Tibial artery (tissue), 4 donors: Measurements from ENCODE around the gene SHD.

Experiments
- DNase-seq, 2 donors: peaks; one replicate each; pipeline ENCODE4 v3.0.0-alpha.2; 2019
- H3K27ac ChIP-seq, 2 donors: fragments of 200-600 bp; sonication (generic) in 1 of 2; 1 replicate in 1 of 2; 2 replicates in 1 of 2; pipeline ENCODE4 v1.5.1; 2018 to 2019; ENCODE audit warnings: mild to moderate bottlenecking in 1 of 2
- H3K27me3 ChIP-seq, 2 donors: fragments of 200-600 bp; sonication (generic) in 1 of 2; one replicate each; pipeline versions ENCODE4 v1.5.1 to v1.6.0; 2016 to 2019
- H3K36me3 ChIP-seq, 3 donors: fragments of 200-600 bp; sonication (generic) in 2 of 3; one replicate each; pipeline ENCODE4 v1.5.1; 2016 to 2019; ENCODE audit warnings: mild to moderate bottlenecking in 2 of 3
- H3K4me1 ChIP-seq, 4 donors: fragments of 200-600 bp; sonication (generic) in 2 of 4; 1 replicate in 3 of 4; 2 replicates in 1 of 4; pipeline ENCODE4 v1.5.1; 2016 to 2019
- H3K4me3 ChIP-seq, 2 donors: fragments of 200-600 bp; sonication (generic) in 1 of 2; 1 replicate in 1 of 2; 2 replicates in 1 of 2; pipeline ENCODE4 v1.5.1; 2018 to 2019; ENCODE audit warnings: mild to moderate bottlenecking in 2 of 2
- H3K9me3 ChIP-seq, 3 donors: fragments of 200-600 bp; sonication (generic) in 1 of 3; one replicate each; pipeline ENCODE4 v1.5.1; 2016 to 2019
- intact Hi-C: fragments of 100-400 bp; cut with DNase I; formaldehyde crosslinking; loops from one replicate; pipeline ENCODE4 v1.15.0; 2023; ENCODE audit warnings: low total_unique reads
- TF ChIP-seq, protein P1 (sequence below), 2 experiments: fragments of 200-600 bp in 1 of 2; fragments of 450-650 bp in 1 of 2; IDR thresholded peaks; one replicate each; pipeline ENCODE4 v1.5.1; 2017 to 2019; ENCODE audit warnings: antibody characterized with exemption in 2 of 2, mild to moderate bottlenecking in 1 of 2, moderate library complexity in 1 of 2

The SHD gene

DNA sequence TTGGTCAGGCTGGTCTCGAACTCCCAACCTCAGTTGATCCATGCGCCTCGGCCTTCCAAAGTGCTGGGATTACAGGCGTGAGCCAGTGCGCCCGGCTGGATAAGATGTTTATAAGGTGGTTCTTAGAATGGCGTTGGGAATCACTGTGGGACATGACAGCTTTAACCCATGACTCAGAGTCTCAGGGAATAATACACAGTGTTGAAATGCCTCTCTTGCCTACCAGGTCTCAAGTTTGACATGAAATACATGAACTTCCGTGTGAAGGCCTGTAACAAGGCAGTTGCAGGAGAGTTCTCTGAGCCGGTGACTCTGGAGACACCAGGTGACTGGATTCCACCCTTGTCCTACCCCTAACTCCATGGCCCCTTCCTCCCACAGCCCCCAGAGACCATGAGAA lies 37.9 kb downstream of the SHD start:
- Histone ChIP-seq H3K9me3 (peaks cover 0 to 3% (median 0%) of the 10 kb centered on the region in 3 donors), H3K36me3 (no peaks in the 10 kb centered on the region), H3K4me3 (no peak overlapping the region), H3K27ac (no peak overlapping the region), H3K4me1 (no peaks in the 10 kb centered on the region), H3K27me3 (peaks cover 0 to 32% of the 10 kb centered on the region in 2 donors)
- no peak for DNase-seq
- intact Hi-C loops, result no loop called here
- TF ChIP-seq, protein P1, sequence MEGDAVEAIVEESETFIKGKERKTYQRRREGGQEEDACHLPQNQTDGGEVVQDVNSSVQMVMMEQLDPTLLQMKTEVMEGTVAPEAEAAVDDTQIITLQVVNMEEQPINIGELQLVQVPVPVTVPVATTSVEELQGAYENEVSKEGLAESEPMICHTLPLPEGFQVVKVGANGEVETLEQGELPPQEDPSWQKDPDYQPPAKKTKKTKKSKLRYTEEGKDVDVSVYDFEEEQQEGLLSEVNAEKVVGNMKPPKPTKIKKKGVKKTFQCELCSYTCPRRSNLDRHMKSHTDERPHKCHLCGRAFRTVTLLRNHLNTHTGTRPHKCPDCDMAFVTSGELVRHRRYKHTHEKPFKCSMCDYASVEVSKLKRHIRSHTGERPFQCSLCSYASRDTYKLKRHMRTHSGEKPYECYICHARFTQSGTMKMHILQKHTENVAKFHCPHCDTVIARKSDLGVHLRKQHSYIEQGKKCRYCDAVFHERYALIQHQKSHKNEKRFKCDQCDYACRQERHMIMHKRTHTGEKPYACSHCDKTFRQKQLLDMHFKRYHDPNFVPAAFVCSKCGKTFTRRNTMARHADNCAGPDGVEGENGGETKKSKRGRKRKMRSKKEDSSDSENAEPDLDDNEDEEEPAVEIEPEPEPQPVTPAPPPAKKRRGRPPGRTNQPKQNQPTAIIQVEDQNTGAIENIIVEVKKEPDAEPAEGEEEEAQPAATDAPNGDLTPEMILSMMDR (IDR thresholded peaks at IDR 0.05), result no peak

DNA sequence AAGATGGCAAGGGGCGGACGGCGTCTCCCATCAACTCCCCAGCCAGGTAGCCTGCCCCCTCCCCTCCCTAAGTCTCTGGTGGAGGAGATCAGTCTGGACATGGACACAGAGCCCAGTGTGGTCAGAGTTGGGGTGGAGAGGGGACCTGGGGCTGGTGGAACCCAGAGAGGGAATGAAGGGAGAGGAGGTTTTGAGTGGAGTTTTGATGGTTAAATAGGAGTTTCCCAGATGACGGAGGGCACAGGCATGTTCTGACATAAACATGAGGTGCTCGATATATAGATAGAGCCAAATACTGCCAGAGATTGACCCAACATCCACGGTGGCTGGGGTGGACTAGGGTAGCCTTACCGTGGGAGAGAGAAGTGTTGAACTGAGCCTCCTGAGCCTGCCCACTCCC lies 39.4 kb downstream of the SHD start:
- no peak for DNase-seq
- H3K4me3 ChIP-seq, result no peak overlapping the region
- H3K4me1 ChIP-seq, result no peaks in the 10 kb centered on the region
- H3K36me3 ChIP-seq, result no peaks in the 10 kb centered on the region
- TF ChIP-seq, protein P1 (IDR thresholded peaks at IDR 0.05), result no peak
- H3K27me3 ChIP-seq, result peaks cover 0 to 34% of the 10 kb centered on the region in 2 donors
- intact Hi-C loops, result no loop called here
- peaks cover 0 to 3% (median 0%) of the 10 kb centered on the region in 3 donors for H3K9me3 ChIP-seq
- H3K27ac ChIP-seq, result no peak overlapping the region

DNA sequence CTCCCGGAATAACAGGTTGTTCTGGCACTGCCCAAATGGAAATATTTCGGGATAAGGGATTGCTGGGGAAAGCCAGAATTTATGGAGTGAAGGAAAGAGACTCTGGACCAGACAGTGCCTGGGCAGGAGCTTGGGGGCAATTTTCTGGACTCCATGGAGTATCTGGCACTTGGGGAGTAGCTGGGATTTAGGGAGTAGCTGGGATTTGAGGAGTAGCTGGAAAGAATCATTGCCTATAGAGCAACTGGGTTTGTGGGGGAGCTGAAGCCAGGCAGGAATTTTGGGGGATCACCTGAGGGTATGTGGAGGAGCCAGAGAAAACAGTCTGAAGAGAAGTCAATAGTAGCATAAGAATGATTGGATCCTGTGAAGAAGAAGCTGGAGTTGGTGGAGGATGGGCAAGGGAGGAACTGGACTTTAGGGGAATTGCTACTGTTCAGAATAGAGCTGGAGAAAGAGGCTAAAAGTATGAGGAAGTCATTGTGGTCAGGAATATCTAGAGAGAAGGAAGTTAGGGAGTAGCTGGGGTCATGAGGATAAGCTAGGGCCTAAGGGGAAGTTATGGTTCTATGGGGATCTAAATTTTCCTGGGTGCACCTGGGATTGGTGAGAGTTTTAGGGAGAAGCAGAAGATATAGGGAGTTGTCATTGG lies 40.1 kb downstream of the SHD start:
- TF ChIP-seq, protein P1 (IDR thresholded peaks at IDR 0.05), result no peak
- H3K9me3 ChIP-seq, result peaks cover 0 to 3% (median 0%) of the 10 kb centered on the region in 3 donors
- H3K4me1 ChIP-seq, result no peaks in the 10 kb centered on the region
- H3K36me3 ChIP-seq, result no peaks in the 10 kb centered on the region
- peaks cover 0 to 34% of the 10 kb centered on the region in 2 donors for H3K27me3 ChIP-seq
- no peak for DNase-seq
- intact Hi-C loops, result no loop called here
- H3K4me3 ChIP-seq, result no peak overlapping the region
- no peak overlapping the region for H3K27ac ChIP-seq

DNA sequence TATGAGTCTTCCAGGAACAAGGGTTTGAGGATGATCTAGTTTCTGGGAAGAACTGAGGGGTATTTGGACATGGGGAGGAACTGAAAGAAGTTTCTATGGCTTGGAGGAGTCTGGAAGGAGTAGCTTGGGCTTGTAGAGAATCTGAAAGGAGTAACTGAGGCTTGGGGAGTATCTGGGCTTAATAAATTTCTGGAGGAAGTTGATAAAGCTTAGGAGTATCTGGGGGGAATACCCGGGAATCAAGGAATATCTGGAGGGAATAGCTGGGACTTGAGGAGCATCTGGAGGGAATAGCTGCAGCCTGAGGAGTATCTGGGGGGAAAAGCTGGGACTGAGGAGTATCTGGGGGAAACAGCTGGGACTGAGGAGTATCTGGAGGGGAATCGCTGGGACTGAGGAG lies 41.4 kb downstream of the SHD start:
- intact Hi-C loops, result no loop called here

DNA sequence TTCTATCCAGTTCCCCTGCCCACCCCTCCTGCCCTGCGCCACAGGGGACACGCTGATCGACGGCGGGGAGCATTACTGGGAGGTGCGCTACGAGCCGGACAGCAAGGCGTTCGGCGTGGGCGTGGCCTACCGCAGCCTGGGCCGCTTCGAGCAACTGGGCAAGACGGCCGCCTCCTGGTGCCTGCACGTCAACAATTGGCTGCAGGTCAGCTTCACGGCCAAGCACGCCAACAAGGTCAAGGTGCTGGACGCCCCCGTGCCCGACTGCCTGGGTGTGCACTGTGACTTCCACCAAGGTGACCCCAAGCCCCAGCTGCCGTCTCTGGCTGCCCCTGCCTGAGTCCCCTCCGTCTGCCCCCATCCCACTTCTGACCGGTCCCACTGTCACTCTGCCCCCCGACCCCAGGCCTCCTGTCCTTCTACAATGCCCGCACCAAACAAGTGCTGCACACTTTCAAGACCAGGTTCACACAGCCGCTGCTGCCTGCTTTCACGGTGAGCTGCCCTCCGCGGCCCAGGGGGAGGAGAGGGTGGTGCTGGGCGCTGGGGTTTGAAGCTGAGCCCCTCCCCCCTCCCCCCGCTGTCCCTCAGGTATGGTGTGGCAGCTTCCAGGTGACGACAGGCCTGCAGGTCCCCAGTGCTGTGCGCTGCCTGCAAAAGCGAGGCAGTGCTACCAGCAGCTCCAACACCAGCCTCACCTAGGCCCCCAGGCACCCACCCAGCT lies 44.0 kb downstream of the SHD start:
- H3K4me3 ChIP-seq, result no peak overlapping the region
- no peak overlapping the region for H3K27ac ChIP-seq
- no peak for DNase-seq
- peaks cover 0 to 4% (median 0%) of the 10 kb centered on the region in 3 donors for H3K36me3 ChIP-seq
- H3K27me3 ChIP-seq, result peaks cover 0 to 42% of the 10 kb centered on the region in 2 donors
- TF ChIP-seq, protein P1 (IDR thresholded peaks at IDR 0.05), result no peak
- H3K9me3 ChIP-seq, result peaks cover 0 to 3% (median 0%) of the 10 kb centered on the region in 3 donors
- intact Hi-C loops, result no loop called here
- H3K4me1 ChIP-seq, result peaks cover 0 to 16% (median 12%) of the 10 kb centered on the region in 4 donors

More for the DNA sequence above, 41.4 kb downstream of the SHD start:
- Histone ChIP-seq H3K36me3 (peaks cover 0 to 4% (median 0%) of the 10 kb centered on the region in 3 donors), H3K27me3 (peaks cover 0 to 40% of the 10 kb centered on the region in 2 donors), H3K4me3 (no peak overlapping the region), H3K27ac (no peak overlapping the region), H3K9me3 (peaks cover 0 to 3% (median 0%) of the 10 kb centered on the region in 3 donors), H3K4me1 (no peaks in the 10 kb centered on the region)
- TF ChIP-seq, protein P1 (IDR thresholded peaks at IDR 0.05), result no peak
- DNase-seq, result no peak
